Measurements from ENCODE around the gene BCR. TPM values are rescaled to one million over a fixed set of nuclear protein-coding genes. Genes with fewer than 3 reads are reported as not detected.

Gene BCR
- total RNA-seq, 1 experiment from 2014 or later, result 129 TPM

DNA sequence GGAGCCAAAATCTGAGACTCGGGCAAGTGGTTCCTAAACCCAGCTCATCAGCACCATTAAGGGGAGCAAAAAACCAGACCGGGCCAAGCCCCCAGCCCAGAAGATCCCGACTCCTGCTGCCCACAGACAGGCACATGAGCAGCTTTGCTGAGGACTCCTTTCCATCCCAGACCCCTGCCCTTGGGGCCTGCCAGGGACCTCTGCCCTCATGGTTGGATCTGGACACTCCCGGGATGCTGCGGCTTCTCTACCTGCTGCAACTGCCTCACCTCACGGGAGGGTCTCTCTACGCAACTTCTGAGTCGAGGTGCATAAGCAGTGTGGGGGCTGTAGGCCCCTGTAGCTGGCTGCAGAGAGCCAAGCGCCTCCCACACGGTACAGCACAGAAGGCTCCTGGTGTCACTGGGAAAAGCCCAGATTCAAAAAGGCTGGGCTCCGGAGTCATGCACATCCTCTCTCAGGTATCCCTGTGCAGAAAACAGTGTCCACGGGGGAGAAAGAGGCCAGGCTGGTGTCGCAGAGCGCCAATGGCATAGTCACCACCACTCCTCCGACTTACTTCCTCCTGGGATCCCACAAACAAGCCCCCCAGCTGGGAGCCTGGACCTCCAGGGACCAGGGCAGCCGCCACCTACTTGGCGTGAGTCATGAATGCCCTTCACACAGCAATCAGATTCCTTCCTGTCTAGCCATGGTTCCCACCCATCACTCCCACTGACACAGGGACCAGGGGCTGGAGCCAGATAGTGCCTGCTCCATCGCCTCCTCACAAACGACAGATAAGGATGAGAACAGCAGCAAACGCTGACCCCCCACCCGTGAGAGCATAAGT is 122.1 kb downstream of the BCR start (continued):
- TF ChIP-seq, protein P1, sequence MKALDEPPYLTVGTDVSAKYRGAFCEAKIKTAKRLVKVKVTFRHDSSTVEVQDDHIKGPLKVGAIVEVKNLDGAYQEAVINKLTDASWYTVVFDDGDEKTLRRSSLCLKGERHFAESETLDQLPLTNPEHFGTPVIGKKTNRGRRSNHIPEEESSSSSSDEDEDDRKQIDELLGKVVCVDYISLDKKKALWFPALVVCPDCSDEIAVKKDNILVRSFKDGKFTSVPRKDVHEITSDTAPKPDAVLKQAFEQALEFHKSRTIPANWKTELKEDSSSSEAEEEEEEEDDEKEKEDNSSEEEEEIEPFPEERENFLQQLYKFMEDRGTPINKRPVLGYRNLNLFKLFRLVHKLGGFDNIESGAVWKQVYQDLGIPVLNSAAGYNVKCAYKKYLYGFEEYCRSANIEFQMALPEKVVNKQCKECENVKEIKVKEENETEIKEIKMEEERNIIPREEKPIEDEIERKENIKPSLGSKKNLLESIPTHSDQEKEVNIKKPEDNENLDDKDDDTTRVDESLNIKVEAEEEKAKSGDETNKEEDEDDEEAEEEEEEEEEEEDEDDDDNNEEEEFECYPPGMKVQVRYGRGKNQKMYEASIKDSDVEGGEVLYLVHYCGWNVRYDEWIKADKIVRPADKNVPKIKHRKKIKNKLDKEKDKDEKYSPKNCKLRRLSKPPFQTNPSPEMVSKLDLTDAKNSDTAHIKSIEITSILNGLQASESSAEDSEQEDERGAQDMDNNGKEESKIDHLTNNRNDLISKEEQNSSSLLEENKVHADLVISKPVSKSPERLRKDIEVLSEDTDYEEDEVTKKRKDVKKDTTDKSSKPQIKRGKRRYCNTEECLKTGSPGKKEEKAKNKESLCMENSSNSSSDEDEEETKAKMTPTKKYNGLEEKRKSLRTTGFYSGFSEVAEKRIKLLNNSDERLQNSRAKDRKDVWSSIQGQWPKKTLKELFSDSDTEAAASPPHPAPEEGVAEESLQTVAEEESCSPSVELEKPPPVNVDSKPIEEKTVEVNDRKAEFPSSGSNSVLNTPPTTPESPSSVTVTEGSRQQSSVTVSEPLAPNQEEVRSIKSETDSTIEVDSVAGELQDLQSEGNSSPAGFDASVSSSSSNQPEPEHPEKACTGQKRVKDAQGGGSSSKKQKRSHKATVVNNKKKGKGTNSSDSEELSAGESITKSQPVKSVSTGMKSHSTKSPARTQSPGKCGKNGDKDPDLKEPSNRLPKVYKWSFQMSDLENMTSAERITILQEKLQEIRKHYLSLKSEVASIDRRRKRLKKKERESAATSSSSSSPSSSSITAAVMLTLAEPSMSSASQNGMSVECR (CRISPR knock-in tag; IDR thresholded peaks at IDR 0.05; ENCODE audit: borderline replicate concordance), result no peak
- TF ChIP-seq, protein P2, sequence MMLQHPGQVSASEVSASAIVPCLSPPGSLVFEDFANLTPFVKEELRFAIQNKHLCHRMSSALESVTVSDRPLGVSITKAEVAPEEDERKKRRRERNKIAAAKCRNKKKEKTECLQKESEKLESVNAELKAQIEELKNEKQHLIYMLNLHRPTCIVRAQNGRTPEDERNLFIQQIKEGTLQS (CRISPR knock-in tag; conservative IDR thresholded peaks at IDR 0.05), result no peak
- TF ChIP-seq, protein P3, sequence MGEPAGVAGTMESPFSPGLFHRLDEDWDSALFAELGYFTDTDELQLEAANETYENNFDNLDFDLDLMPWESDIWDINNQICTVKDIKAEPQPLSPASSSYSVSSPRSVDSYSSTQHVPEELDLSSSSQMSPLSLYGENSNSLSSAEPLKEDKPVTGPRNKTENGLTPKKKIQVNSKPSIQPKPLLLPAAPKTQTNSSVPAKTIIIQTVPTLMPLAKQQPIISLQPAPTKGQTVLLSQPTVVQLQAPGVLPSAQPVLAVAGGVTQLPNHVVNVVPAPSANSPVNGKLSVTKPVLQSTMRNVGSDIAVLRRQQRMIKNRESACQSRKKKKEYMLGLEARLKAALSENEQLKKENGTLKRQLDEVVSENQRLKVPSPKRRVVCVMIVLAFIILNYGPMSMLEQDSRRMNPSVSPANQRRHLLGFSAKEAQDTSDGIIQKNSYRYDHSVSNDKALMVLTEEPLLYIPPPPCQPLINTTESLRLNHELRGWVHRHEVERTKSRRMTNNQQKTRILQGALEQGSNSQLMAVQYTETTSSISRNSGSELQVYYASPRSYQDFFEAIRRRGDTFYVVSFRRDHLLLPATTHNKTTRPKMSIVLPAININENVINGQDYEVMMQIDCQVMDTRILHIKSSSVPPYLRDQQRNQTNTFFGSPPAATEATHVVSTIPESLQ (CRISPR knock-in tag; IDR thresholded peaks at IDR 0.05), result no peak
- TF ChIP-seq CBFB (CRISPR knock-in tag; IDR thresholded peaks at IDR 0.05; ENCODE audit: low read depth) (no peak), NR3C1 (CRISPR knock-in tag; conservative IDR thresholded peaks at IDR 0.05; ENCODE audit: low read depth) (no peak), ZNF671 (CRISPR knock-in tag; IDR thresholded peaks at IDR 0.05) (no peak), FOXP1 (CRISPR knock-in tag; IDR thresholded peaks at IDR 0.05; ENCODE audit: borderline replicate concordance) (no peak), EMX1 (CRISPR knock-in tag; IDR thresholded peaks at IDR 0.05) (no peak), ZNF219 (CRISPR knock-in tag; IDR thresholded peaks at IDR 0.05; ENCODE audit: borderline replicate concordance) (no peak), HMGA2 (CRISPR knock-in tag; IDR thresholded peaks at IDR 0.05) (no peak), FOXK1 (CRISPR knock-in tag; IDR thresholded peaks at IDR 0.05) (no peak), ZNF232 (CRISPR knock-in tag; IDR thresholded peaks at IDR 0.05) (no peak), ZNF416 (CRISPR knock-in tag; IDR thresholded peaks at IDR 0.05) (no peak), GTF2I (CRISPR knock-in tag; conservative IDR thresholded peaks at IDR 0.05) (no peak)
- TF ChIP-seq, protein P4, sequence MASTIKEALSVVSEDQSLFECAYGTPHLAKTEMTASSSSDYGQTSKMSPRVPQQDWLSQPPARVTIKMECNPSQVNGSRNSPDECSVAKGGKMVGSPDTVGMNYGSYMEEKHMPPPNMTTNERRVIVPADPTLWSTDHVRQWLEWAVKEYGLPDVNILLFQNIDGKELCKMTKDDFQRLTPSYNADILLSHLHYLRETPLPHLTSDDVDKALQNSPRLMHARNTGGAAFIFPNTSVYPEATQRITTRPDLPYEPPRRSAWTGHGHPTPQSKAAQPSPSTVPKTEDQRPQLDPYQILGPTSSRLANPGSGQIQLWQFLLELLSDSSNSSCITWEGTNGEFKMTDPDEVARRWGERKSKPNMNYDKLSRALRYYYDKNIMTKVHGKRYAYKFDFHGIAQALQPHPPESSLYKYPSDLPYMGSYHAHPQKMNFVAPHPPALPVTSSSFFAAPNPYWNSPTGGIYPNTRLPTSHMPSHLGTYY (CRISPR knock-in tag; IDR thresholded peaks at IDR 0.05), result no peak

DNA sequence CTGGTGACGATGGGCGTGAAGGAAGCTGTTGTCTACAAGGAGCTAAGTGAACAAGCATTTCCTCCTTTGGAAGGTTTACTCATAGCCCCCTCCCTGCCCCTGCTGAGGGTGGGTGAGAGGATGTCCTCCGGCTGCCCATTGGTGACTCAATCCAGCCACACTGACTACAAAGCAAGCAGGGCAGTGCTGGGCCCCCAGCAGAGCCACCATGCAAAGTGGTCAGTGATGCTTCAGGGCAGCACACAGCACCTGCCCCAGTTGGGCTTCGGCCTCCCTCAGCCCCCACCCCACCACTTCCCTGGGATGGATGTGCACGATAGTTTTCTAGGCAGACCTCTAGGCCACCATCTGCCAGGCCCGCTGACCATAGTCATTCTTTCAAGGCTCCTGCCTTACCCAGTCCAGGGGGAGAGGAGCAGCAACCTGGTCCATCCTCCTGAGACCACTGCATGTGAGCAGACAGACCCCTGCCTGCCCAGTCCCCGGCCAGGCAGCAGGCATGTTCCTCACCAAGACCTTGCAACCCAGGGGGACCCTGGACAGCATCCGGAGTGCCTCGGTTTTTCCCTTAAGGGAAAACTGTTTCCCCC is 125.1 kb downstream of the BCR start:
- H3K4me3 Mint-ChIP-seq, result no peak overlapping the region
- H3K9me3 Mint-ChIP-seq, result no peaks in the 10 kb centered on the region
- no peak overlapping the region for H3K27ac Mint-ChIP-seq
- TF ChIP-seq ETV6 (CRISPR knock-in tag; IDR thresholded peaks at IDR 0.05) (no peak), RELA (CRISPR knock-in tag; IDR thresholded peaks at IDR 0.05; ENCODE audit: borderline replicate concordance) (no peak), TEAD4 (CRISPR knock-in tag; IDR thresholded peaks at IDR 0.05) (no peak), FOXP1 (CRISPR knock-in tag; IDR thresholded peaks at IDR 0.05; ENCODE audit: borderline replicate concordance) (no peak), NR2C2 (CRISPR knock-in tag; IDR thresholded peaks at IDR 0.05) (no peak), ELF4 (CRISPR knock-in tag; IDR thresholded peaks at IDR 0.05; ENCODE audit: low read depth) (no peak), JUN (CRISPR knock-in tag; IDR thresholded peaks at IDR 0.05) (no peak), OVOL2 (CRISPR knock-in tag; IDR thresholded peaks at IDR 0.05; ENCODE audit: borderline replicate concordance) (no peak), ESRRA (CRISPR knock-in tag; IDR thresholded peaks at IDR 0.05; ENCODE audit: borderline replicate concordance) (no peak)
- H3K4me1 Mint-ChIP-seq, result no peaks in the 10 kb centered on the region
- H3K36me3 Mint-ChIP-seq, result peaks cover 25% of the 10 kb centered on the region
- no peaks in the 10 kb centered on the region for H3K27me3 Mint-ChIP-seq (ENCODE audit: low read depth)
- CTCF ChIA-PET, result interaction anchor here (1.4 to 1.5 kb wide), 2 partner anchors 24 to 80 kb away, joined by 3 to 5 read pairs; no protein-coding TSS in a partner anchor
- ATAC-seq, result no peak
- POLR2A ChIA-PET, result no interaction called here
- no peak for DNase-seq (ENCODE audit: low spot score)

All from WTC11 (cell line).